NB4 (cell line): Measurements from ENCODE around the gene HOXC4.

Experiments
- POLR2A ChIP-seq: IDR thresholded peaks from 2 replicates; pipeline ENCODE4 v1.6.1; 2011; ENCODE audit warnings: mild to moderate bottlenecking; ENCODE audit not compliant: insufficient read length; ENCODE audit errors: extremely low read depth
- TF ChIP-seq, protein P1 (sequence below): IDR thresholded peaks from one replicate; pipeline ENCODE4 v1.5.1; 2012; ENCODE audit warnings: low read depth, low read length

DNA sequence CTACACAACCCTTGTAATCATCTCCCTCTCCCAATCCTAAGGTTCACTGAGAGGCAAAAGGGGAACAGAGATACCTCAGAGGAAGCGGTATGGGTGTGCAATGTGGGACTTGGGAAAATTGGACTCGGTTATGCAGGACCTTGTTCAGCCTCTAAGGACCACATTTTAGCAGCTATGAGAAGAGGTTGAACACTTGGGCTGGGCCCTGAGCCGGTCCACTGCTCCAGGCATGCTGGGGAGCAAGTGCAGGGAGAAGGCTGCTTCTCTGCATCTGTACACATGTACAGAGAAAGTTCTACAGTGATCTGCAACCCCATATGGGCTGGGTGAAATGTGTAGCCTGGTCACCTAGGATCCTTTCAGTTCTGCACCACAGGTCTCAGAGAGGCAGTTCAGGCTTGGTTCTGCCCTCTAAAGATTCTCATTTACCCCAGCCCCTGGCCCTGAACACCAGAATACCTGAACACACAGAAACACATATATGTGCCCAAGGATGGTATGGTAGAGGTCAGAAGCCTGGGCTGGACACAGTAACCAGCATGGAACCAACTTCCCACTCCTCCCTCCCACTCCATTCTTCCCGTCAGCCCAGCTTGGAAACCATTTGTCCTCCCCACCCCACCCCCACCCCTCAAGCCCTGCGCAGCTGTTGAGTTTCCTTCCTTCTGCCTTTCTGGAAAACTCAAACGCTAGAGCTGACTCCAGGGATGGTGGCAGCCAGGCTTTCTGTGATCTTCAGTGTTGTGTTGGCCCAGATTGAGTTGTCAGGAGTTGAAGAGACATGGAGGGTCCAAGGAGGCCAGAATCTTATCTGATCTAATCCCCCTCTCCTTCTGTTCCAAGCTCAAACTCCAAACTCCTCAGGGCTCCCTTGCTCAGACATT is 10.4 kb upstream of the HOXC4 start:
- TF ChIP-seq, protein P1, sequence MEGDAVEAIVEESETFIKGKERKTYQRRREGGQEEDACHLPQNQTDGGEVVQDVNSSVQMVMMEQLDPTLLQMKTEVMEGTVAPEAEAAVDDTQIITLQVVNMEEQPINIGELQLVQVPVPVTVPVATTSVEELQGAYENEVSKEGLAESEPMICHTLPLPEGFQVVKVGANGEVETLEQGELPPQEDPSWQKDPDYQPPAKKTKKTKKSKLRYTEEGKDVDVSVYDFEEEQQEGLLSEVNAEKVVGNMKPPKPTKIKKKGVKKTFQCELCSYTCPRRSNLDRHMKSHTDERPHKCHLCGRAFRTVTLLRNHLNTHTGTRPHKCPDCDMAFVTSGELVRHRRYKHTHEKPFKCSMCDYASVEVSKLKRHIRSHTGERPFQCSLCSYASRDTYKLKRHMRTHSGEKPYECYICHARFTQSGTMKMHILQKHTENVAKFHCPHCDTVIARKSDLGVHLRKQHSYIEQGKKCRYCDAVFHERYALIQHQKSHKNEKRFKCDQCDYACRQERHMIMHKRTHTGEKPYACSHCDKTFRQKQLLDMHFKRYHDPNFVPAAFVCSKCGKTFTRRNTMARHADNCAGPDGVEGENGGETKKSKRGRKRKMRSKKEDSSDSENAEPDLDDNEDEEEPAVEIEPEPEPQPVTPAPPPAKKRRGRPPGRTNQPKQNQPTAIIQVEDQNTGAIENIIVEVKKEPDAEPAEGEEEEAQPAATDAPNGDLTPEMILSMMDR: no peak
- no peak for TF ChIP-seq POLR2A
